Neuronal stem cell (in vitro differentiated cells): Measurements from ENCODE around the gene GRM8.

ENCODE experiments used
- DNase-seq: peaks from one replicate; pipeline ENCODE4 v3.0.0-alpha.2; 2013; ENCODE audit warnings: low spot score
- H2AFZ ChIP-seq: one replicate; pipeline ENCODE4 v1.6.1; 2013; ENCODE audit warnings: mild to moderate bottlenecking, low read length, inconsistent platforms
- H2AK5ac ChIP-seq: 2 replicates; pipeline ENCODE4 v1.6.1; 2013; ENCODE audit warnings: low read depth, mild to moderate bottlenecking, inconsistent platforms, low read length, moderate library complexity, mixed read lengths
- H2BK120ac ChIP-seq: 2 replicates; pipeline ENCODE4 v1.6.1; 2013; ENCODE audit warnings: low read depth, mild to moderate bottlenecking, inconsistent platforms, low read length, moderate library complexity, mixed read lengths
- H2BK12ac ChIP-seq: one replicate; pipeline ENCODE4 v1.6.1; 2013; ENCODE audit warnings: low read length, inconsistent platforms
- H2BK15ac ChIP-seq: 2 replicates; pipeline ENCODE4 v1.6.1; 2013; ENCODE audit warnings: mild to moderate bottlenecking, low read length, inconsistent platforms, mixed read lengths
- H2BK5ac ChIP-seq: one replicate; pipeline ENCODE4 v1.6.1; 2013; ENCODE audit warnings: inconsistent platforms, mild to moderate bottlenecking, low read length, moderate library complexity
- H3K14ac ChIP-seq: one replicate; pipeline ENCODE4 v1.6.1; 2013; ENCODE audit warnings: low read length, inconsistent platforms
- H3K18ac ChIP-seq: 2 replicates; pipeline ENCODE4 v1.6.1; 2013; ENCODE audit warnings: low read length, inconsistent platforms
- H3K23ac ChIP-seq: 2 replicates; pipeline ENCODE4 v1.6.1; 2013; ENCODE audit warnings: low read depth, mild to moderate bottlenecking, mixed read lengths, low read length, inconsistent platforms; ENCODE audit not compliant: poor library complexity
- H3K27ac ChIP-seq: replicated peaks from 3 replicates; pipeline ENCODE4 v1.5.1; 2013; ENCODE audit warnings: low read length, inconsistent platforms
- H3K27me3 ChIP-seq, 3 experiments: 2 replicates each; pipeline ENCODE4 v1.6.1; 2013; ENCODE audit warnings: low read length in 3 of 3, mild to moderate bottlenecking in 2 of 3, inconsistent platforms in 1 of 3, low read depth in 1 of 3, mixed read lengths in 1 of 3, moderate library complexity in 1 of 3; ENCODE audit not compliant: control insufficient read depth in 3 of 3, insufficient read depth in 3 of 3
- H3K36me3 ChIP-seq, 2 donors: replicated peaks in 1 of 2; 2 replicates each; pipeline ENCODE4 v1.6.1; 2013; ENCODE audit warnings: low read length in 2 of 2; ENCODE audit not compliant: control insufficient read depth in 2 of 2, insufficient read depth in 2 of 2
- H3K4ac ChIP-seq: 2 replicates; pipeline ENCODE4 v1.6.1; 2013; ENCODE audit warnings: inconsistent platforms, mild to moderate bottlenecking, low read length, moderate library complexity
- H3K4me1 ChIP-seq, 2 donors: 1 replicate in 1 of 2; 2 replicates in 1 of 2; pipeline ENCODE4 v1.6.1; 2013; ENCODE audit warnings: low read length in 2 of 2, low read depth in 1 of 2; ENCODE audit not compliant: control insufficient read depth in 2 of 2, insufficient read depth in 1 of 2
- H3K4me2 ChIP-seq: one replicate; pipeline ENCODE4 v1.6.1; 2013; ENCODE audit warnings: mild to moderate bottlenecking, low read length, inconsistent platforms; ENCODE audit not compliant: insufficient read depth, poor library complexity, severe bottlenecking
- H3K4me3 ChIP-seq, 2 donors: 2 replicates each; pipeline ENCODE4 v1.5.1; 2013; ENCODE audit warnings: low read length in 2 of 2, mild to moderate bottlenecking in 2 of 2, inconsistent platforms in 1 of 2, moderate library complexity in 1 of 2
- H3K79me1 ChIP-seq: one replicate; pipeline ENCODE4 v1.6.1; 2013; ENCODE audit warnings: low read depth, mild to moderate bottlenecking, inconsistent platforms, low read length, moderate library complexity
- H3K9ac ChIP-seq: one replicate; pipeline ENCODE4 v1.6.1; 2013; ENCODE audit warnings: mild to moderate bottlenecking, low read depth, low read length, inconsistent platforms; ENCODE audit not compliant: poor library complexity
- H3K9me3 ChIP-seq, 2 donors: replicated peaks in 1 of 2; 2 replicates each; pipeline versions ENCODE3 to v1.6.1; 2013; ENCODE audit warnings: low read length in 2 of 2, mild to moderate bottlenecking in 2 of 2, inconsistent platforms in 1 of 2, low read depth in 1 of 2, mixed read lengths in 1 of 2, moderate library complexity in 1 of 2; ENCODE audit not compliant: control insufficient read depth in 2 of 2, insufficient read depth in 1 of 2
- H4K8ac ChIP-seq: one replicate; pipeline ENCODE4 v1.6.1; 2013; ENCODE audit warnings: low read depth, mild to moderate bottlenecking, inconsistent platforms, low read length, moderate library complexity
- H4K91ac ChIP-seq: one replicate; pipeline ENCODE4 v1.6.1; 2013; ENCODE audit warnings: low read length, low read depth, mild to moderate bottlenecking, inconsistent platforms; ENCODE audit not compliant: poor library complexity
- WGBS, 2 donors: extraction: QIAGEN DNeasy Blood & Tissue Kit; methylation state at CpG; one replicate each; pipeline ENCODE4 v1.1.7; 2013; ENCODE audit warnings: missing lambda C conversion rate in 2 of 2, mixed read lengths in 1 of 2; ENCODE audit not compliant: insufficient read length in 2 of 2, insufficient replicate concordance in 1 of 2; ENCODE audit errors: extremely low coverage in 2 of 2; 5-methylcytosine and 5-hydroxymethylcytosine counted together

The GRM8 gene

GRCh38 chr7:126656165-126656564 is 596.6 kb downstream of the GRM8 start:
- Histone ChIP-seq H4K8ac (no peak overlapping the region), H3K23ac (no peak overlapping the region), H3K27me3 (no peaks in the 10 kb centered on the region), H3K14ac (no peak overlapping the region), H3K4me3 (no peak overlapping the region), H3K9me3 (no peaks in the 10 kb centered on the region), H3K4ac (no peak overlapping the region), H2BK15ac (no peak overlapping the region), H3K18ac (no peak overlapping the region), H4K91ac (no peak overlapping the region), H3K4me2 (no peak overlapping the region), H3K27ac (no peak overlapping the region), H3K36me3 (no peaks in the 10 kb centered on the region), H2AFZ (no peak overlapping the region), H2BK12ac (no peak overlapping the region), H2BK5ac (no peak overlapping the region), H3K4me1 (no peaks in the 10 kb centered on the region), H2AK5ac (no peak overlapping the region), H3K9ac (no peak overlapping the region), H3K79me1 (no peaks in the 10 kb centered on the region), H2BK120ac (no peak overlapping the region)
- no CpG with 5 or more reads among the region's 6 CpGs for WGBS, 2 donors
- DNase-seq, result no peak

- no peak overlapping the region for H3K4ac ChIP-seq
- H3K9me3 ChIP-seq, result no peaks in the 10 kb centered on the region
- H2BK12ac ChIP-seq, result no peak overlapping the region
- H2AFZ ChIP-seq, result no peak overlapping the region
- no peak overlapping the region for H3K4me3 ChIP-seq
- no peak overlapping the region for H2AK5ac ChIP-seq
- no peaks in the 10 kb centered on the region for H3K36me3 ChIP-seq
- no peak overlapping the region for H2BK15ac ChIP-seq
- no peak overlapping the region for H3K9ac ChIP-seq
- H2BK5ac ChIP-seq, result no peak overlapping the region
- no peak overlapping the region for H2BK120ac ChIP-seq
- no peaks in the 10 kb centered on the region for H3K4me1 ChIP-seq
- H3K4me2 ChIP-seq, result no peak overlapping the region
- H3K27ac ChIP-seq, result no peak overlapping the region
- no peak overlapping the region for H3K18ac ChIP-seq
- no peak overlapping the region for H3K14ac ChIP-seq
- H4K8ac ChIP-seq, result no peak overlapping the region
- no peak overlapping the region for H3K23ac ChIP-seq
- H3K27me3 ChIP-seq, result no peaks in the 10 kb centered on the region
- no peak for DNase-seq
- H4K91ac ChIP-seq, result no peak overlapping the region
- WGBS, 2 donors, result no CpG with 5 or more reads among the region's 4 CpGs
- H3K79me1 ChIP-seq, result no peaks in the 10 kb centered on the region
Measured at GRCh38 chr7:126637538-126637937, 615.2 kb downstream of the GRM8 start.

GRCh38 chr7:126635545-126635944 is 617.2 kb downstream of the GRM8 start:
- Histone ChIP-seq H2BK12ac (no peak overlapping the region), H2BK120ac (no peak overlapping the region), H2AK5ac (no peak overlapping the region), H3K18ac (no peak overlapping the region), H3K4me2 (no peak overlapping the region), H4K91ac (no peak overlapping the region), H3K27ac (no peak overlapping the region), H3K4me1 (no peaks in the 10 kb centered on the region), H3K9me3 (no peaks in the 10 kb centered on the region), H3K27me3 (no peaks in the 10 kb centered on the region), H2BK5ac (no peak overlapping the region), H3K9ac (no peak overlapping the region), H4K8ac (no peak overlapping the region), H3K36me3 (no peaks in the 10 kb centered on the region), H2BK15ac (no peak overlapping the region), H3K23ac (no peak overlapping the region), H3K4me3 (no peak overlapping the region), H3K79me1 (no peaks in the 10 kb centered on the region), H2AFZ (no peak overlapping the region), H3K14ac (no peak overlapping the region), H3K4ac (no peak overlapping the region)
- no peak for DNase-seq

GRCh38 chr7:126608339-126608776 is 644.4 kb downstream of the GRM8 start:
- Histone ChIP-seq H3K27me3 (no peaks in the 10 kb centered on the region), H3K14ac (no peak overlapping the region), H3K9me3 (no peaks in the 10 kb centered on the region), H2BK15ac (no peak overlapping the region), H2BK120ac (no peak overlapping the region), H3K18ac (no peak overlapping the region), H2AFZ (no peak overlapping the region), H4K8ac (no peak overlapping the region), H3K4me3 (no peak overlapping the region), H3K23ac (no peak overlapping the region), H3K4ac (no peak overlapping the region), H2AK5ac (no peak overlapping the region), H3K4me1 (no peaks in the 10 kb centered on the region), H3K36me3 (no peaks in the 10 kb centered on the region), H3K79me1 (no peaks in the 10 kb centered on the region), H2BK5ac (no peak overlapping the region), H2BK12ac (no peak overlapping the region), H4K91ac (no peak overlapping the region), H3K9ac (no peak overlapping the region), H3K27ac (no peak overlapping the region), H3K4me2 (no peak overlapping the region)
- WGBS, 2 donors, result no CpG with 5 or more reads among the region's 7 CpGs
- DNase-seq, result no peak
